Stimulated activated CD4-positive, alpha-beta T cell treated with anti-CD3 and anti-CD28 coated beads, Interleukin-4, amount 100 ng/mL, for 24 hours (primary cell): ENCODE data around the gene HAP1.
"Not testable (repeated sequence)": the region's sequence is repeated elsewhere in the genome, so short reads cannot be mapped to it uniquely, and the experiment has no call there.

Source experiments
- DNase-seq: peaks from one replicate; pipeline ENCODE4 v3.0.0-alpha.2; 2020

HAP1 gene

DNA sequence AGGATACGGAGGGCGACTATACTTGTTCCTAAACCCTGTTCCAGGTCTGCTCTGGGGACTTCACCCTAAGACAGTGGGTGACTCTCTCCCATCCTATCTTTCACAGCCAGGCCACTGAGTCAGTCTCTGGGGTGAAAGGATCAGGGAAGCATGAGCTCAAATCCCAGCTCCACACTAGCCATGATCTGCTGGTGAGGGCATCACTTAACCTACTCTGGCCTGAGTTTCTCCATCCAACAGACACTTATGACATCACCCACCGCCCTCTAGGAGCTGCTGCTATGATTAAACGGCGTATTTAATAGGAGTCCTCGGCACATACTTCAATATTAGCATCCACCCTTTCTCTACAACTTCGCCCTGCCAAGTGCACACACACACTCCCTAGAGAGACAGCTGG lies 12.2 kb downstream of the HAP1 start:
- no peak for DNase-seq

DNA sequence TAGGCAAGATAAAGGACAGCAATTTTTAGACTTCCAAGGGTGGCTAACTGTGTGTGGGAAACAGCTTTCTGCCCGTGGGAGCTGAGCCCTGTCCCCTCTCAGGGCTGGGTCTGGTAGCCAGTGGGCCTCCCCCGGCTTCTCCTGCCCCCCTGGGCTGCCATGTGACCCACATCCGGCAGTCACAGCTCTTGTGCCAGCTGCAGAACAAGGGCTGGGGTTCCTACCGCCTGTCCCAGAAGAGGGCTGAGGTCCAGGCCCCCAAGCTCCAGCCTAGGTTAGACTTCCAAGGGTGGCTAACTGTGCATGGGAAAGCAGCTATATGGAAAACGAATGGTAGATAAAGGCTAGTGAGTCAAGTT lies 16.2 kb downstream of the HAP1 start:
- no peak for DNase-seq

DNA sequence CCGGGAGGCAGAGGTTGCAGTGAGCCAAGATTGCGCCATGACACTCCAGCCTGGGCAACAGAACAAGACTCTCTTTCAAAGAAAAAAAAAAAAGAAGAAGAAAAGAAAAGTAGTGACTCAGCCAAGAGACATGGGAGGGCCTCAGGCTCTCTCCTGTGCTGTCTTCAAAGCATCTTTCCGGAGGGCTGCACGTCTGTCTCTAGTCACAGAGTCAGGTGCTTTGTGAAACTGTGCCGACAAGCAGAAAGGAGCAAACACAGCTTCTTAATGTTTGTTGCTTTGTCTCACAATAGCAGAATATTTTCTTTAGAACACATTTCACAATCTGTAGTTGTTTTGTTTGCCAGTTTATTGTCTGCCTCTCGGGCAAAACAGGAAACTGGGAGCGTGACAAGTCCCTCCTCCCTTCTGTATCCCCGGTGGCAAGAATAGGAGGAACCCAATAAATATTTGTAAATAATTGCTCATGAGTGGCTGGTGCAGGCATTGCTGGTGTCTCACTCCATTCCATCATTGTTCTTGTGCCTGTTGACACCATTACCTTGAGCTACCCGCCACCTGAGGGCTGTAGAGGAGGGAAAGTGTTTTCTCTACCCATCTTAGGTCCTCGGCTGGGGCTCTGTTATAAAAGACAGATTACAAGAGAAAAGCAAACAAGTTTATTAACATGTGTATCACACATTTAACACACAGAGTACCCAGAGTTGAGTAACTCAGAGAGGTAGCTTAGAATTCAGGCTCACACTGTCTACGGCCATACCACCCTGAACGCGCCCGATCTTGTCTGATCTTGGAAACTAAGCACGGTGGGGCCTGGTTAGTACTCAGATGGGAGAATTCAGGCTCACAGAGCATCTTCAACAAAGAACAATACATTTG lies 16.8 kb downstream of the HAP1 start:
- no peak for DNase-seq

DNA sequence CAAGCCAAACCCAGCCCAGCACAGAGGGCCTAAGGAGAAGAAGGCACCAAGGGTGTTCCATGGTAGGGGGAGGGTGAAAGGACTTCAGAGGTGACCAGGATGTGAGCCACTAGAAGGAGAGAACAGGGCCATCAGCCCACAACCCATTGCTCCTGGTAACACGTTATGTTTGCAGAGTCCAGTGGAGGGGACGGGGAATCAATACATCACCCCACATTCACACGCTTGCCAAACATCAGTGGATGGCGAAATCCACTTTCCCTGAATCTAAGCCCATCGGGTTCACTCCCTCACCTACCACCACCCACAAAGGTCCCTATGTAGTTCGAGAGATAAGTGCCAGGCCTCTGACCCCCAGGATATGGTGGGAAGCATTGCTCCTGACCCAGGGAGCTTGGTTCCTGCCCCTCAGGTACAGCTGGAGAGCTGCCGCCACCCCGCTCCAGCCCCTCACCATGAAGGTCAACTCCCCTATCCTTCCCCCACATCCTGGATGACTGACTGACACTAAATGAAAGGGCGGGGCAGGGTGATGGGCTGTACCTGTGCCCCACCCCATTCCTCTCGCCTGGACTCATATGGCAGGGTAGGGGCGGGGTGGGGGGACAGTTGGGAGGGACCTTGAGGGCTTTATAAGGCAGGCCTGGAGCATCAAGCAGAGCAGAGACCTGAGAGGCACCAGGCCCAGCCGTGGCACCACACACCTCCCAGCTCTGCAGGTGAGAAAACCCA lies 22.6 kb downstream of the HAP1 start, which contains the start of gene GAST:
Gene GAST, plus strand, starts transcription at position 663 of the 732 bp plus-strand sequence. CDS start 3,106 bp downstream, outside the sequence.
- DNase-seq = no peak

DNA sequence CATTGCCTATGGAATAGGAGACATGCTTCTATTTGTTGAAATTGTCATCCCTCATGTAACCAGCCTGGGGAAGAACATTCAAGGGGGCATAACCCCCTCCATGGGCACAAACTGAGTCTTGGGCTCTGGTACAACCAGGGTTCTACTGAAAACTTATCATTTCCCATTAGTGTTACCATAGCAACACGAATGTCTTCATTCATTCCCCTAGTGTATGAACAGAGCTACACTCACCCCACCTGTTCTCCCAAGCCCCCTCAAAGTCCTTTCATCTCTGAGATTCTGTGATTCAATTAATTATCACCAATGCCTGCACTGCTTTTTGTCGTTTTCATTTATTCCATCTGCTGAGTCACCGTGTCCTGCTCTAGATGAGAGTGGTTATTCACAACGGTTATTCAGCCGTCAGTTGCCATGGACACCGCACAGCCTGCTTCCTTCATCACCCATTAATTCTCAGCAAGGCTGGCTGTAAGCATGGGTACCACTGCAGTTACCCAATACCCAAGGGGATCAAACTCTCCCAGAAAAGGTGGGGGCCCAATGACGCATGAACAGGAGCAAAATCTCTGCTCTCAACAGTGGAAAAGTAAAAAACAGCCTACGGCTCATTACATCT lies 23.9 kb downstream of the HAP1 start:
- DNase-seq = peak; percentile 30

DNA sequence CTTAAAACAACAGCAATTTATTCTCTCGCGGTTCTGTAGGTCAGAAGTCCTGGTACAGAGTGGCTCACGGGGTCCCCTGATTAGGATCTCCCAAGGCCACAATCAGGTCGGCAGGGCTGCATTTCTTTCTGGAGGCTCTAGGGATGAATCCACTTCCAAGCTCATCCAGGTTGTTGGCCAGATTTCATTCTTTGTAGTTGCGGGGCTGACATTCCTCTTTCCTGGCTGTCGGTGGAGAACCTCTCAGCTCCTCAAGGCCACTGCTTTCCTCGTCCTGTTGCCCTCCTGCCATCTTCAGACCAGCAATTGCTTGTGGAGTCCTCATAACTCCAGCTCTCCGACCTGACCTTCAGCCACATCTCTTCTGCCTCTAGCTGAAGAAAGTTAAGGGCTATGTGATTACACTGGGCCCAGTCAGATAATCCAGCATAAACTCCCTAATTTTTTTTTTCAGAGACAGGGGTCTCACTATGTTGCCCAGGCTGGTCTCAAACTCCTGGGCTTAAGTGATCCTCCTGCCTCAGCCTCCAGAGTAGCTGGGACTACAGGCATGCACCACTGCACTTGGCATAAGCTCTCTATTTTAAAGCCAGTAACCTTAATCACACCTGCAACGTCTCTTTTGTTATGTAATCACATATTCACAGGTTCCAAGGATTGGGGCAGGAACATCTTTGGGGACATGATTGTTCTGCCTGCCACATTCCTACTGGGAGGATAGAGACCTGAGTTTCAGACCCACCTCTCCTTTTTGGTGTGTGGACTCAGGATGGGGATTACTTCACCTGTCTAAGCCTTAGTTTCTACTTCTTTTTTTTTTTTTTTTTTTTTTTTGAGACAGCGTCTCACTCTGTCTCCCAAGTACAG lies 26.4 kb downstream of the HAP1 start:
- no peak for DNase-seq

DNA sequence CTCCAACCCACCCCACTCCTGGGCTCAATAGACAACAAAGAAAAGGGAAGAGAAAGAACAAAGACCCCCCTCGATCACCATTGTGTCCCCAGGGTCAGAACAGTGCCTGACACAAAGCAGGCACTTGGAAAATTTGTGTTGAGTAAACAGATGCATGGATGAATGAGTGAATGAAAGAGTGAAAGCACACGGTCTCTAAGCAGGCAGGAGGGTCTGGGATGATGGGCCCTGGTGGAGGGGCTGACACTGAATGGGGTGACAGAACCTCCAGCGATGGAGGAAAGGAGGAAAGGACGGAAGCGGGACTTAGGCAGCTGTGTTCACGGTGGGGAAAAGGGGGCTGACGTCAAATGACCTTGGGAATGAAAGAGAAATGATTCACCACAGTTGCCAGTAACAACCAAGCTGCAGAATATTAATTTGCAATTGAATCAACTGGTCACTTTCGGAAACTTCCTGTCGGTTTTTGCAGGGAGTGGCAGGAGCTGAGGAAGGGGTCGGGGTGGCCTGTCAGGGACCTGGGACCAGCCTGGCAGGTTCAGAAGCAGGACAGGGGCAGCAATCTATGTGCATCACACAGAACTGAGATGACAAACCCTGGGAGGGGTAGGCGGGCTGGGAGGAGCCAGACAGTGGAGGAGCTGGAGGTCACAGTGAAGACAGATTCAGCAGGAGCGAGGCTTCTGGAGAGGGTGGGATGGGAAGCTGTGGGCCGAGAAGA lies 29.0 kb downstream of the HAP1 start:
- no peak for DNase-seq

DNA sequence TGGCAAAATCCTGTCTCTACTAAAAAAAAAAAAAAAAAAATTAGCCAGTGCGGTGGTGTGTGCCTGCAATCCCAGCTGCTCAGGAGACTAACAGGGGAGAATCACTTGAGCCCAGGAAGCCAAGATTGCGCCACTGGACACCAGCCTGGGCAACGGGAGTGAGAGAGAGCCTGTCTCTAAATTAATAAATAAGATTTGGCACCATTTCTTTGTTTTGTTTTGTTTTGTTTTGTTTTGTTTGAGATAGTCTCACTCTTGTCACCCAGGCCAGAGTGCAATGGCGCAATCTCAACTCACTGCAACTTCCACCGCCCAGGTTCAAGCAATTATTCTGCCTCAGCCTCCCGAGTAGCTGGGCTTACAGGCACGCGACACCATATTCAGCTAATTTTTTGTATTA lies 31.7 kb downstream of the HAP1 start:
- no peak for DNase-seq

DNA sequence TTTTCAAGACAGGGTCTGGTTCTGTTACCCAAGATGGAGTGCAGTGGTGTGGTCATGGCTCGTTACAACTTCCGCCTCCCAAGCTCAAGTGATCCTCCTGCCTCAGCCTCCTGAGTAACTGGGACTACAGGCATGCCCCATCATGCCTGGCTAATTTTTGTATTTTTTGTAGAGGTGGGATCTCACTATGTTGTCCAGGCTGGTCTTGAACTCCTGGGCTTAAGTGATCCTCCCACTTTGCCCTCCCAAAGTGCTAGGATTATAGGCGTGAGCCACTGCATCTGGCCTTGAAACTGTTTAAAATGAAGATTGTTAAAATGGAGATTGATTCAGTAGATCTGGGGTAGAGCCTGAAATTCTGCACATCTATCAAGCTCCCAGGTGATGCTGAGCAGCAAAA lies 33.6 kb downstream of the HAP1 start:
- not testable (repeated sequence) for DNase-seq

DNA sequence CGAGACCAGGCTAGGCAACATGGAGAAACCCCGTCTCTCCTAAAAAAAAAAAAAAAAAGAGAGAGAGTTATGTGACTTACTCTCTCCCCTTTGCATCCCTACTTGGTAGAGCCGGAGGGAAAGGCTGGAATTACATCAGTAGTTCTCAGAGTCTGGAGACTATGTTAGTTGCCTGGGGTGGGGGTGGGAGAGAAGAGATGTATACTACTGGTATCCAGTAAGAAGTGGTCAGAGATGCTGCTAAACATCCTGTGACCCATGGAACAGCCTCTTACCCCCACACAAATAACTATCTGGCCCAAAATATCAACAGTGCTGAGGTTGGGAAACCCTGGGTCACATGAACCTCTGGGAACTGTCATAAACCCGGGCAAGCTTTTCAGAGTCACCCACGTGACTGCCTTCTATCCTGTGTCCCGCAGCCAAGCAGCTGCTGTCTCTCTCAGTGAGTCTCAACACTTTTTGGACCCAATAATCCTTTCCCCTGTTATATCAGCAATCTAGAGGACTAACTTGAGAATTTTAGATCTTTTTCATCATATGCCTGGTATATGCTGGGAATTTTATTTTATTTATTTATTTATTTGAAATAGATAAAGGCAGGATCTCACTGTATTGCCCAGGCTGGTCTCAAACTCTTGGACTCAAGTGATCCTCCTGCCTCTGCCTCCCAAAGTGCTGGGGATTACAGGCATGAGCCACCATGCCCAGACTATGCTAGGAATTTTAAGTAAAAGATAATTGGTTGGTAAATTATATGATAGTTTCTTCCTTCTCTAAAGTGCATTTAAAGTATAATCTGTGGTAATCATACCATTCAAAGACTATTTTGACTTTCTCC lies 37.1 kb downstream of the HAP1 start:
- no peak for DNase-seq

DNA sequence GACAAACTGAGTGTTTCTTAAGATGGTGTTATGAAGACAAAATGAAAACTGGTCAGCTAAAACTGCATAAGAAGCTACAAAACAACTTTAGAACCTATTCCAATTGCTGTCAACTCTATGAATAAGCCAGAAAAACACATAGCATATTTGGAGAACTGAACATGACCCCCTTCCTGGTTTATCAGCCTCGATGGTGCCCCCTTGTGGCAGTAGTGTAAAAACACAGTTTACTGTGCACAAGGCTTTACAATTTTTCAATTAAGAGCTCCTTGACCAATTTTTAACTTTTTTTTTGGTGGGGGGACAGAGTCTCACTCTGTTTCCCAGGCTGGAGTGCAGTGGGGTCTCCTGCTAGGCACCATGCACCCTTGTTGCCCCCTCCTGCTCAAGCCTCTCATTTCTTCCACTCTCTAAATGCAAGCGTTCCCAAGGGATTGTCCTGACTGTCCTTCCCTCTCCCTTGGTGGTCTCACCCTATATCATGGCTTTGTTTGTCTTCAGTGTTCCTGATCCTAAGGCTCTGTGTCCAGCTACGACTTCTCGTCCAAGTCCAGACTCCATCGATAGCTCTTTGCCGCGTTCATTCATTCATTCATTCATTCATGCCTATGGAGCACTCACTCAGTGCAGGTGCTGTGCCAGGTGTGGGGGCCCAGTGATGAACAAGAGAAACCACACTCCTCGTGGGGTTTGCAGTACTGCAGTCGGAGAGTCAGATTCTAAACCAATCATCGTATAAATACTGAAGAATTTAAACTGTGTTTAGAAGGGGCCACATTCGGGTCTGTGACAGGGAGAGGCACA lies 38.3 kb downstream of the HAP1 start:
- peak; percentile 84 for DNase-seq

DNA sequence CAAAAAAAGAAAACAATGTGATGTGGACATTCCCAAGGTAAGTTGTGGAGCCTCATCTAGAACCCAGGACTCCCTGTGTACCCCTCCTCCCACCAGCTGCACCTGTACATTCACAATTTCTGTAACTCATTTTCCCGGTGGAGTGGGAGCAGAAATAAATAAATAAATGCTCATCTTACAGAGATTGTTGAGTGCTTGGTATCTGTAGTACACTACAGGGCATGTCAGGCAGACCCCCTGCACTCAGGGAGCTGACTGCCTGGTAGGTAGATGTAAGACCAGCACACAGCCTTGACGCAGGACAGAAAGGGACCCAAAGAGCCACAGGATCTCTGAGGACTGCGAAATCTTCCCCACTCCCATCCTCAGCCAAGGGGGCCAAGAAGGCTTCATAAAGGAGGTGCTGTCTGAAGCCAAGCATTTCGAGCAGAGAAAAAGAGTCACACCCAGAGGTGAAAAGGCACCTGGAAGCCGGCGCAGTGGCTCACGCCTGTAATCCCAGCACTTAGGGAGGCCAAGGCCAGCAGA lies 39.2 kb downstream of the HAP1 start:
- no peak for DNase-seq

DNA sequence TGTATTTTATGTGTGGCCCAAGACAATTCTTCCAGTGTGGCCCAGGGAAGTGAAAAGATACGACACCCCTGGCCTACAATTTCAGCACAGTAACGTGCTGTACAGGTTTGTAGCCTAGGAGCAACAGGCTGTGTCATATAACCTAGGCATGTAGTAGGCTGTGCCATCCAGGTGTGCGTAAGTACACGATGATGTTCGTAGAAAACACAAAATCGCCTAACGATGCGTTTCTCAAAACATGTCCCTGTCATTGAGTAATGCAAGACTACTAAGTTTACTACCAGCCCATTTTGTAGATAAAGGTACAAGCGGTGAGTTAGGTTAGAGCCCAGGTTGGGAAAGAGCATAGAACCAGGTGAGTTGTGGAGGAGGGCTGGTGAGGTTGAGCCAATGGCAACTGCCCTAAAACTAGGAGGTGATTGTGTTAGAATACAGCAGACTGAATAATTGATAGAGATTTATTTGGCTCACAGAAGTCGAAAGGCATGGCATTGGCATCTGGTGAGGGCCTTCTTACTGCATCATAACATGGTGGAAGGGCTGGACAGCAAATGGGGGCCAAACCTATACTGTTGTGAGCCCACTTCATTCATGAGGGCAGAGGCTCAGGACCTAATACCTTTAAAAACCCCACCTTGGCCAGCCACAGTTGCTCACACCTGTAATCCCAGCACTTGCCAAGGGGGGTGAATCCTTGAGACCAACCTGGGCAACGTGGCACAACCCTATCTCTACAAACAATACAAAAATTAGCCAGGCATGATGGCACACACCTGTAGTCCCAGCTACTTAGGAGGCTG lies 41.5 kb downstream of the HAP1 start:
- no peak for DNase-seq

DNA sequence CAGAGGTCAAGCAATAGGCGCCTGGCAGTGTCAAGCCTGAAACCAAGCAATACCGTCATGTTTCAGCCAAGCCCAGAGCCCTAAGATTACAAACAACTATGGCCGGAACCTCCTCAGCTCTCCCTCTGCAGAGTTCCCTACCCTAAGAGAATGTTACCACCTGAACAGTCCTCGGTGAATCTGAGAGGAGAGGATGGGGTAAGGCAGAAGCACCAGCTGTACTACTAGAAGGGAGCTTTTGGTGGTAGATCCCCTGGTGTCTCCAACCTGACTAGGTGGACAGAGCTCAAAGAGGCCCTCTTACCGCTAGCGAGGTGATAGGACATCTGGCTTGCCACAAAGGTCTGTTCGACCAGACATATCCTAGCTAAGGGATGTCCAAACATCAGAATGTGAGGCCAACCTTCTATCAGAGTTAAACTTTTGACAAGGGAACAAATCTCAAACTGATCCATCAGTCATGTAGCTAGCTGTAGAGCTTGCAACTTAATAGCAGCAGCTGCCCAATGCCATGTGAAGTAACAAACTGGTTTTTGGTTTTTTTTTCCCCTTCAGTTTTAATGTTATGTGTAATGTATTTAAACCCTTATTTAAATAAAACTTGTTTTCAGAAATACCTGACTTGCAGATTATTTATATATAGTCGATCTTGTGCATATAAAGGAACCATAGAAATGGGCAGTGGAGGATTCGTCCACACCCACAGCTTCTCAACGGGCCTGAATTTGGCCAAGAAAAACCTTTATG lies 43.2 kb downstream of the HAP1 start:
- DNase-seq = peak; percentile 20

DNA sequence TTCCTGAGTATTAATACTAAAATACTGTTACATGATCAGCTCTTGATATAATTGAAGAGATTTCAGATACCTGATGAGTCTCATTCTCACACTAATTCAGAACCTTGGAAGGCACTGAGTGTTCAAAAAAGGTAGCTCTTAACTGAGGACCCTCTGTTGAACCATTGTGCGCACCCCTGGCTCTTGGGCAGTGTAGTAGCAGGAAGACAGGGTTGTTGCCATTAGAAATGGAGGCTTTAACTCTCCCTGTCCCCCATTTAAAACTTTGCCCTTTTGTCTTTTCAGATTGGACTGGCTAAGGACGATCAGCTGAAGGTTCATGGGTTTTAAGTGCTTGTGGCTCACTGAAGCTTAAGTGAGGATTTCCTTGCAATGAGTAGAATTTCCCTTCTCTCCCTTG lies 43.9 kb downstream of the HAP1 start:
- DNase-seq = no peak

DNA sequence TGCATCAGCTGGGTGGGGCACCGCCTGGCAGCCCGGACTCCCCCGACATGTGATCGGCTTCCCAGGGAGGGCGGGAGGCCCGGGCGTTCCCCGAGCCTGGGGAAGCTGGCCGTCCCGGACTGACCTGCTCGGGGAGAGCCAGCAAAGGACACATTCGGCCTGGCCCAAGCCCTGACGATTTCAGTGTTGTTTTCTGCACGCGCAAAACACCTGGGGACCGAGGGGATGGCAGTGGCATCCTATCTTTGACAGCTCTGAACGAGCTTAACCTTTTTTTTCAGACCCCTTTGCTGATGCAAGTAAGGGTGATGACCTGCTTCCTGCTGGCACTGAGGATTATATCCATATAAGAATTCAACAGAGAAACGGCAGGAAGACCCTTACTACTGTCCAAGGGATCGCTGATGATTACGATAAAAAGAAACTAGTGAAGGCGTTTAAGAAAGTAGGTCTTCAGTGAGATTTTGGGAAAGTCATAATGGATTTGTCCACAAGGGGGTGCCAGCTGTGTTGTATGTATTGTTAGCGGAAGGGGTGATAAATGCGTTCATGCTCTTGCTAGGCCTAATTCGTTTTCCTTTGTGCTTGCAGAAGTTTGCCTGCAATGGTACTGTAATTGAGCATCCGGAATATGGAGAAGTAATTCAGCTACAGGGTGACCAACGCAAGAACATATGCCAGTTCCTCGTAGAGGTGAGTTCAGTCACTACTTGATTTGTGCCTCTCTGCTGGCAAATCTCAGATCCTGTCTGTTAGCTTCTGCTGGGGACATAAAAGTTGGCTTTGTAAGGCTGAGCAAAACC lies 44.7 kb downstream of the HAP1 start:
- DNase-seq = peak; percentile 81
